ENCODE results near the gene PPP1R27.

GRCh38 chr17:81802856-81803643, 31.8 kb downstream of the PPP1R27 start:
- TF ChIP-seq, protein P1, sequence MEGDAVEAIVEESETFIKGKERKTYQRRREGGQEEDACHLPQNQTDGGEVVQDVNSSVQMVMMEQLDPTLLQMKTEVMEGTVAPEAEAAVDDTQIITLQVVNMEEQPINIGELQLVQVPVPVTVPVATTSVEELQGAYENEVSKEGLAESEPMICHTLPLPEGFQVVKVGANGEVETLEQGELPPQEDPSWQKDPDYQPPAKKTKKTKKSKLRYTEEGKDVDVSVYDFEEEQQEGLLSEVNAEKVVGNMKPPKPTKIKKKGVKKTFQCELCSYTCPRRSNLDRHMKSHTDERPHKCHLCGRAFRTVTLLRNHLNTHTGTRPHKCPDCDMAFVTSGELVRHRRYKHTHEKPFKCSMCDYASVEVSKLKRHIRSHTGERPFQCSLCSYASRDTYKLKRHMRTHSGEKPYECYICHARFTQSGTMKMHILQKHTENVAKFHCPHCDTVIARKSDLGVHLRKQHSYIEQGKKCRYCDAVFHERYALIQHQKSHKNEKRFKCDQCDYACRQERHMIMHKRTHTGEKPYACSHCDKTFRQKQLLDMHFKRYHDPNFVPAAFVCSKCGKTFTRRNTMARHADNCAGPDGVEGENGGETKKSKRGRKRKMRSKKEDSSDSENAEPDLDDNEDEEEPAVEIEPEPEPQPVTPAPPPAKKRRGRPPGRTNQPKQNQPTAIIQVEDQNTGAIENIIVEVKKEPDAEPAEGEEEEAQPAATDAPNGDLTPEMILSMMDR (IDR thresholded peaks at IDR 0.05): no peak
- no peak for TF ChIP-seq POLR2A (IDR thresholded peaks at IDR 0.05)
